ENCODE data around the gene RNF121.

The RNF121 gene

GRCh38 chr11:71991494-71991893, 62.6 kb downstream of the RNF121 start:
- no peak for DNase-seq

GRCh38 chr11:71992136-71992730, 63.4 kb downstream of the RNF121 start:
- no peak for DNase-seq

- no peak for DNase-seq
These were observed 65.9 kb downstream of the RNF121 start for GRCh38 chr11:71994786-71995185.

GRCh38 chr11:71995726-71996291, 67.0 kb downstream of the RNF121 start:
- no peak for DNase-seq

GRCh38 chr11:71996517-71996916, 67.7 kb downstream of the RNF121 start:
- no peak for DNase-seq

- no peak for DNase-seq
These were observed 68.1 kb downstream of the RNF121 start for GRCh38 chr11:71996946-71997345.

GRCh38 chr11:71997594-71997993, 68.7 kb downstream of the RNF121 start:
- no peak for DNase-seq

GRCh38 chr11:71998061-71998460, 69.2 kb downstream of the RNF121 start:
- no peak for DNase-seq

- no peak for DNase-seq
These were observed 69.9 kb downstream of the RNF121 start, which contains the start of gene IL18BP for GRCh38 chr11:71998649-71999310. Gene IL18BP (plus strand): TSS chr11:71998909. CDS start chr11:71999985, 1,076 bp downstream.

- no peak for DNase-seq
These were observed 70.5 kb downstream of the RNF121 start for GRCh38 chr11:71999362-71999761.

- no peak for DNase-seq
These were observed 71.0 kb downstream of the RNF121 start for GRCh38 chr11:71999798-72000197.

GRCh38 chr11:72000202-72000867, 71.5 kb downstream of the RNF121 start:
- DNase-seq = no peak

- DNase-seq = no peak
These were observed 72.4 kb downstream of the RNF121 start for GRCh38 chr11:72001285-72001684.

- no peak for DNase-seq
These were observed 73.2 kb downstream of the RNF121 start for GRCh38 chr11:72001834-72002591.

- no peak for DNase-seq
These were observed 74.3 kb downstream of the RNF121 start for GRCh38 chr11:72002841-72003775.

GRCh38 chr11:72003776-72004171, 74.9 kb downstream of the RNF121 start:
- no peak for DNase-seq

GRCh38 chr11:72004515-72005346, 75.9 kb downstream of the RNF121 start:
- DNase-seq = no peak

GRCh38 chr11:72005347-72006260, 76.8 kb downstream of the RNF121 start:
- DNase-seq = no peak

- DNase-seq = no peak
These were observed 77.7 kb downstream of the RNF121 start for GRCh38 chr11:72006309-72007088.

All from COR-L47 (cell line).